Central memory CD4-positive, alpha-beta T cell (primary cell): Measurements from ENCODE around the gene SLC12A8.
"Not testable (repeated sequence)": the region's sequence is repeated elsewhere in the genome, so short reads cannot be mapped to it uniquely, and the experiment has no call there.

Experiments
- DNase-seq: peaks from one replicate; pipeline ENCODE4 v3.0.0; 2022

SLC12A8 gene

GRCh38 chr3:125108833-125109535 is 103.6 kb downstream of the SLC12A8 start:
- no peak for DNase-seq

- DNase-seq: no peak
These were observed 104.5 kb downstream of the SLC12A8 start for GRCh38 chr3:125107861-125108567.

- DNase-seq: no peak
These were observed 105.2 kb downstream of the SLC12A8 start for GRCh38 chr3:125107363-125107762.

- DNase-seq: no peak
These were observed 107.4 kb downstream of the SLC12A8 start for GRCh38 chr3:125105116-125105515.

- no peak for DNase-seq
These were observed 107.9 kb downstream of the SLC12A8 start for GRCh38 chr3:125104639-125105038.

GRCh38 chr3:125103406-125103805 is 109.1 kb downstream of the SLC12A8 start:
- DNase-seq: no peak

GRCh38 chr3:125102470-125102869 is 110.1 kb downstream of the SLC12A8 start:
- DNase-seq: no peak

GRCh38 chr3:125098611-125099291 is 113.8 kb downstream of the SLC12A8 start:
- DNase-seq: no peak

GRCh38 chr3:125090649-125091048 is 121.9 kb downstream of the SLC12A8 start:
- DNase-seq: no peak

- DNase-seq: no peak
These were observed 124.7 kb downstream of the SLC12A8 start for GRCh38 chr3:125087768-125088391.

- DNase-seq: no peak
These were observed 127.4 kb downstream of the SLC12A8 start for GRCh38 chr3:125085166-125085565.

- no peak for DNase-seq
These were observed 128.8 kb downstream of the SLC12A8 start for GRCh38 chr3:125083776-125084175.

- not testable (repeated sequence) for DNase-seq
These were observed 130.2 kb downstream of the SLC12A8 start for GRCh38 chr3:125082339-125082738.

- no peak for DNase-seq
These were observed 132.5 kb downstream of the SLC12A8 start for GRCh38 chr3:125080077-125080476.

- DNase-seq: no peak
These were observed 132.9 kb downstream of the SLC12A8 start for GRCh38 chr3:125079675-125080045.

GRCh38 chr3:125078951-125079674 is 133.4 kb downstream of the SLC12A8 start:
- no peak for DNase-seq

- no peak for DNase-seq
These were observed 134.7 kb downstream of the SLC12A8 start for GRCh38 chr3:125077864-125078263.

- DNase-seq: no peak
These were observed 136.1 kb downstream of the SLC12A8 start for GRCh38 chr3:125076464-125076863.

GRCh38 chr3:125075738-125076137 is 136.8 kb downstream of the SLC12A8 start:
- no peak for DNase-seq

- no peak for DNase-seq
These were observed 139.1 kb downstream of the SLC12A8 start for GRCh38 chr3:125073390-125073905.

GRCh38 chr3:125072749-125073389 is 139.7 kb downstream of the SLC12A8 start:
- no peak for DNase-seq

GRCh38 chr3:125072301-125072700 is 140.2 kb downstream of the SLC12A8 start:
- DNase-seq: no peak
